Memory B cell (primary cell): ENCODE data around the gene DEFB114.

Experiments used
- ATAC-seq: fragments of 150-1000 bp; cut with Tn5 transposase; 2 replicates; pipeline ENCODE4 v1.10.0; 2021; ENCODE audit warnings: low read depth, mild to moderate bottlenecking, moderate library complexity
- DNase-seq, 2 donors: peaks; one replicate each; pipeline ENCODE4 v3.0.0; 2022; ENCODE audit warnings: low spot score in 2 of 2
- H3K27ac Mint-ChIP-seq: one replicate; pipeline ENCODE4 v1.8.0; 2022; ENCODE audit warnings: mild to moderate bottlenecking, moderate library complexity, mixed read lengths
- H3K27me3 Mint-ChIP-seq: one replicate; pipeline ENCODE4 v1.8.0; 2022; ENCODE audit warnings: mixed read lengths
- H3K36me3 Mint-ChIP-seq: one replicate; pipeline ENCODE4 v1.8.0; 2022; ENCODE audit warnings: mild to moderate bottlenecking, mixed read lengths
- H3K4me1 Mint-ChIP-seq: one replicate; pipeline ENCODE4 v1.8.0; 2022; ENCODE audit warnings: mixed read lengths
- H3K4me3 Mint-ChIP-seq: one replicate; pipeline ENCODE4 v1.8.0; 2022; ENCODE audit warnings: mild to moderate bottlenecking, moderate library complexity, mixed read lengths
- H3K9me3 Mint-ChIP-seq: one replicate; pipeline ENCODE4 v1.8.0; 2022; ENCODE audit warnings: mixed read lengths

Gene DEFB114

DNA sequence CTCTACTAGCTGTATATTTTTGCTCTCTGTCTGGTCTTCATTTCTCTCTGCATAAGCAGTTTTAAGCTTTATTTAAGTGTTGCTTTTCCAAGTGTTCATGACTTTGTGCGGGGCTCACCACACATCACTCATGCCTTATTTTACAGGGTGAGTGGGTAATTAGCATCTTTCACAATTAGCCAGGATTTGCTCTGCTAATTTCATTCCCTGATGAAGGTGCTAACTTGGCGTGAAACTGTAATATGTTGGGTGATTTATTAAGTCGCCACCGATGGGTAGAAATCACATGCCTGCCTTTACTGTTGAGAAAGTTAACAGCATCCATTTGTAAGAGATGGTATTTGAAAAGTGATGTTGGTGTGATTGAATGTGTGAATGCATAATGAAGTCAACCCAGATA lies 44.7 kb downstream of the DEFB114 start:
- ATAC-seq = no peak
- no peaks in the 10 kb centered on the region for H3K27me3 Mint-ChIP-seq

DNA sequence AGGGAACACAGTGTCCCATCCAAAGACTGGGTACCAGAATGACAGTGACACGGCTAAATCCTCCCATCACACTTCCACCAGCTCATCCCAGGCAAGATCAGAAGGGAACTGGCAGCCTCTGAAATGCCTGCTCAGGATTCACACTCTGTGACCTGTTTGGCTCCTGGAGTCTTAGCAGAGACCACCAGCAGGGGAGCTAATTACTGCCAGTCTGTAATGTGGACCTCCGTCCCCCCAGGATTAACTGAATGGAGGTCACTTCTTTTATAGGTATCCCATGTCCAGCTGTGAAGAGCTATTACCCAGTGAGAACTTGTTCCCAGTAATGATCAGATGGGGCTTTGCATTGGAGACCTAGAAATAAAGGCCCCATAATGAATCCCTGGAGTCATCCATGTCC lies 45.2 kb downstream of the DEFB114 start:
- no peaks in the 10 kb centered on the region for H3K27me3 Mint-ChIP-seq
- no peak overlapping the region for H3K27ac Mint-ChIP-seq
- peaks cover 6% of the 10 kb centered on the region for H3K9me3 Mint-ChIP-seq
- ATAC-seq = no peak
- no peak for DNase-seq
- no peaks in the 10 kb centered on the region for H3K36me3 Mint-ChIP-seq
- H3K4me3 Mint-ChIP-seq = no peak overlapping the region
- H3K4me1 Mint-ChIP-seq = no peaks in the 10 kb centered on the region

More for the DNA sequence above, 44.7 kb downstream of the DEFB114 start:
- H3K9me3 Mint-ChIP-seq = peaks cover 6% of the 10 kb centered on the region
- no peak overlapping the region for H3K4me3 Mint-ChIP-seq
- no peaks in the 10 kb centered on the region for H3K36me3 Mint-ChIP-seq
- no peak for DNase-seq
- no peaks in the 10 kb centered on the region for H3K4me1 Mint-ChIP-seq
- no peak overlapping the region for H3K27ac Mint-ChIP-seq

DNA sequence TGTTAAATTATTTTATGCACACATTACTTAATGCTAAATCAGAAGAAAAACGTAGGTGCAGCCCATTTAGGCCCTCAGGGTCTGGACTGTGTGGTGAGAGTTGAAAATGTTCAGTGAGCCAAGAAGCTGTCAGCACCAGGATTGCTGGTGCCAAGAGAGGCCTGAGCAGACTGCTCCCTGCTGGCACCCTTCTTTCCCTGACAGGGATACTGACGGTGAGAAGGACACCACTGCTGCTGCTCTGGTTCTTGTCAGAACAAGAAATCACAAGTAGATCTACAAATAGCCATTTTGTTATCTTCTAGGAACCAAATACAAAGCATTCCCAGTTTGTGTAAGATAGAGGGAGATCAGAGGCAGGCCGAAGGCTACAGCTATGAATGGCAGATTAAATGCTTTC lies 48.9 kb downstream of the DEFB114 start:
- ATAC-seq (no peak), DNase-seq (no peak)
- Mint-ChIP-seq H3K36me3 (no peaks in the 10 kb centered on the region), H3K9me3 (peaks cover 2% of the 10 kb centered on the region), H3K4me1 (no peaks in the 10 kb centered on the region), H3K4me3 (no peak overlapping the region), H3K27me3 (no peaks in the 10 kb centered on the region), H3K27ac (no peak overlapping the region)

DNA sequence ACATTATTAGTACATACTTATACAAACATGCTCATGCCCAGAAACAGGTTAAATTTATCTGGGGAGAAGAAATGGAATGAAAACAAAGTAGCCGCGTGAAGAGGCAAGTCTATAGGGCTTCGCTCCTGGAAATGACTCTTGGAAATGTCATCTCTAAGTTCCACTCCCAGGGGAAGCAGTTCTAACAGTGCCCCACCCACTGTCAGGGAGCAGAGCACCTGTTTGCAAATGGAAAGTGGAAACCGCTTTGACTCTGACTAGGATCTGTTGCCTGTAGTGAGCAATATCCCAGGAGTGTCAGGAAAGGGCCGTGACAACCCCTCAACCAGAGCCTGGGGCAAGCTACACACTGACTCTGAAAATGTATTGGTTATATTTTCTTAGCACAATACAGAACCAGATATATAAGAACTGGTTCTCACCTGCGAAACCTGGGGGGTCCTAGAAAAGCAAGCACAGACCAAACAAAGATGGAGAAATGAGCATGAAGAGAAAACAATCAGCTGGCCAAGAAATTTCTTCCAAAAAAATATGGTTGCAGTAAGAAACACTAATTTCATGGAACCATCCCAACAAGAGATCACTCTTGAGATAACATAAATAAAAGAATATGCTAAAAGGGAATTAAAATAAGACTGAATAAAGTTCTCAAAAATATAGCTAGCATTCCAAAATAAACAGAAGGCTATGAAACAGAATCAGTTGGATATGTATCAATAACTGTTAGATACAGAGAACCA lies 50.2 kb downstream of the DEFB114 start:
- Mint-ChIP-seq H3K27ac (no peak overlapping the region), H3K36me3 (no peaks in the 10 kb centered on the region)

DNA sequence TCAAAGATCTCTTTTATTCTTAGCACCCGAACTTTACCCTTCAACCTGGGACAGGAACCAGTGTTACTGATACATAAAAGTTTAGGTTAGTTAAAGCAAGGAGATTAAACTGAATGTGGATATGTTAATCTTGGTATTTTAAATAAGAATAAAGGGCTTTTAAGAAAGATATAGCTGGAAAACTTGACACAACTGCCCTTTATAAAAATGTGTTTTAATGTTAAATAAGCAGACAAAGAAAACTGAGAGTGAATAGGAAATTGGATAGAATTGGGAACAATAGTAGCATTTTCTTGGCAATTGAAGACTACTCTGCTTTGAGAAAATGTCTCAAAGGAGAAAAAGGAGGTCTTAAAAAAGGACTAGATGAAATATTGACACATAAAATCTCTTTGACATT lies 51.8 kb downstream of the DEFB114 start:
- DNase-seq (no peak), ATAC-seq (no peak)
- no peaks in the 10 kb centered on the region for H3K27me3 Mint-ChIP-seq
- H3K4me3 Mint-ChIP-seq = no peak overlapping the region
- H3K4me1 Mint-ChIP-seq = no peaks in the 10 kb centered on the region
- no peaks in the 10 kb centered on the region for H3K36me3 Mint-ChIP-seq
- H3K9me3 Mint-ChIP-seq = peaks cover 2% of the 10 kb centered on the region
- H3K27ac Mint-ChIP-seq = no peak overlapping the region

More for the DNA sequence above, 50.2 kb downstream of the DEFB114 start:
- Mint-ChIP-seq H3K4me1 (no peaks in the 10 kb centered on the region), H3K9me3 (peaks cover 2% of the 10 kb centered on the region), H3K27me3 (no peaks in the 10 kb centered on the region), H3K4me3 (no peak overlapping the region)
- DNase-seq (no peak), ATAC-seq (no peak)

DNA sequence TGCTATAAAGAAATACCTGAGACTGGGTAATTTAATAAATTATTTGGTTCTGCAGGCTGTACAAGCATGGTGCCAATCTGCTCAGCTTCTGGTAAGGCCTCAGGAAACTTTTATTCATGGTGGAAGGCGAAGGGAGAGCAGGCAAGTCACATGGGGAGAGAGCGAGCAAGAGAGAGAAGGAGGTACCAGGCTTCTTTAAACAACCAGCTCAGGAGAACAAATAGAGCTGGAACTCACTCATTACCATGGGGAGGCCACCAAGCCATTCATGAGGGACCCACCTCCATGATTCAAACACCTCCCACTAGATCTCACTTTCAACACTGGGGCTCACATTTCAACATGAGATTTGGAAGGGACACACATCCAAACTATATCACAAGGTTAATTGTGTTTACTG lies 52.7 kb downstream of the DEFB114 start:
- ATAC-seq = no peak
- H3K4me3 Mint-ChIP-seq = no peak overlapping the region

More for the DNA sequence above, 52.7 kb downstream of the DEFB114 start:
- no peaks in the 10 kb centered on the region for H3K27me3 Mint-ChIP-seq
- no peak overlapping the region for H3K27ac Mint-ChIP-seq
- no peaks in the 10 kb centered on the region for H3K36me3 Mint-ChIP-seq
- no peak for DNase-seq
- H3K9me3 Mint-ChIP-seq = peaks cover 2% of the 10 kb centered on the region
- no peaks in the 10 kb centered on the region for H3K4me1 Mint-ChIP-seq
